ENCODE measurements around the gene PACS1. TPM values are rescaled to one million over a fixed set of nuclear protein-coding genes. Genes with fewer than 3 reads are reported as not detected.
"Not testable (repeated sequence)": the region's sequence is repeated elsewhere in the genome, so short reads cannot be mapped to it uniquely, and the experiment has no call there.

The PACS1 gene
- total and polyA plus RNA-seq, 9 donors, result 22.4 to 92.9 (median 73.9) TPM

DNA sequence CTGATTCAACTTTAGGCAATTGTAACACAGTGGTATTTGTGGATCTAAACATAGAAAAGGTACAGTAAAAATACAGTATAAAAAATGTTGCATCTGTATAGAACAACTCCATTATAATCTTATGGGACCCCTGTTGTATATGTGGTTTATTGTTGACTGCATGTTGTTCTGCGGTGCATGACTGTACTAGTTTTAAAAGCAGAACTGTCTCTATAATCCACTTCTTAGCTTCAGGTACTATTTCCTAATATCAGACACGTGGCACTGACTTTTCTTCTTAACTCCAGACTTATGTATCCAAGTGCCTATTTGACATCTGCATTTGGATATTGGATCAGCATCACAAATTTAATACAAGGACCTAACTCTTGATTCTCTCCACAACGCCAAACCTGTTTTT lies 41.1 kb downstream of the PACS1 start:
- intact Hi-C loops (cut with DNase I), result no loop called here
- peaks cover 6% of the 10 kb centered on the region for H3K4me1 ChIP-seq (ENCODE audit: insufficient read depth)
- 94 to 95% (median 95%) methylated on average over 3 of the region's 3 CpGs for WGBS, 3 donors
- TF ChIP-seq EP300 (IDR thresholded peaks at IDR 0.05) (no peak), POLR2A (IDR thresholded peaks at IDR 0.05) (no peak)
- TF ChIP-seq, protein P1, sequence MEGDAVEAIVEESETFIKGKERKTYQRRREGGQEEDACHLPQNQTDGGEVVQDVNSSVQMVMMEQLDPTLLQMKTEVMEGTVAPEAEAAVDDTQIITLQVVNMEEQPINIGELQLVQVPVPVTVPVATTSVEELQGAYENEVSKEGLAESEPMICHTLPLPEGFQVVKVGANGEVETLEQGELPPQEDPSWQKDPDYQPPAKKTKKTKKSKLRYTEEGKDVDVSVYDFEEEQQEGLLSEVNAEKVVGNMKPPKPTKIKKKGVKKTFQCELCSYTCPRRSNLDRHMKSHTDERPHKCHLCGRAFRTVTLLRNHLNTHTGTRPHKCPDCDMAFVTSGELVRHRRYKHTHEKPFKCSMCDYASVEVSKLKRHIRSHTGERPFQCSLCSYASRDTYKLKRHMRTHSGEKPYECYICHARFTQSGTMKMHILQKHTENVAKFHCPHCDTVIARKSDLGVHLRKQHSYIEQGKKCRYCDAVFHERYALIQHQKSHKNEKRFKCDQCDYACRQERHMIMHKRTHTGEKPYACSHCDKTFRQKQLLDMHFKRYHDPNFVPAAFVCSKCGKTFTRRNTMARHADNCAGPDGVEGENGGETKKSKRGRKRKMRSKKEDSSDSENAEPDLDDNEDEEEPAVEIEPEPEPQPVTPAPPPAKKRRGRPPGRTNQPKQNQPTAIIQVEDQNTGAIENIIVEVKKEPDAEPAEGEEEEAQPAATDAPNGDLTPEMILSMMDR (IDR thresholded peaks at IDR 0.05), result no peak
- H3K4me3 ChIP-seq, result no peak overlapping the region
- H3K9me3 ChIP-seq, result no peaks in the 10 kb centered on the region
- H3K27ac ChIP-seq, result no peak overlapping the region
- no peaks in the 10 kb centered on the region for H3K27me3 ChIP-seq
- DNase-seq, result no peak
- no peaks in the 10 kb centered on the region for H3K36me3 ChIP-seq

- WGBS, 3 donors, result 82 to 84% (median 84%) methylated on average over 9 of the region's 9 CpGs
Measured at GRCh38 chr11:66112041-66112491, 42.0 kb downstream of the PACS1 start.

DNA sequence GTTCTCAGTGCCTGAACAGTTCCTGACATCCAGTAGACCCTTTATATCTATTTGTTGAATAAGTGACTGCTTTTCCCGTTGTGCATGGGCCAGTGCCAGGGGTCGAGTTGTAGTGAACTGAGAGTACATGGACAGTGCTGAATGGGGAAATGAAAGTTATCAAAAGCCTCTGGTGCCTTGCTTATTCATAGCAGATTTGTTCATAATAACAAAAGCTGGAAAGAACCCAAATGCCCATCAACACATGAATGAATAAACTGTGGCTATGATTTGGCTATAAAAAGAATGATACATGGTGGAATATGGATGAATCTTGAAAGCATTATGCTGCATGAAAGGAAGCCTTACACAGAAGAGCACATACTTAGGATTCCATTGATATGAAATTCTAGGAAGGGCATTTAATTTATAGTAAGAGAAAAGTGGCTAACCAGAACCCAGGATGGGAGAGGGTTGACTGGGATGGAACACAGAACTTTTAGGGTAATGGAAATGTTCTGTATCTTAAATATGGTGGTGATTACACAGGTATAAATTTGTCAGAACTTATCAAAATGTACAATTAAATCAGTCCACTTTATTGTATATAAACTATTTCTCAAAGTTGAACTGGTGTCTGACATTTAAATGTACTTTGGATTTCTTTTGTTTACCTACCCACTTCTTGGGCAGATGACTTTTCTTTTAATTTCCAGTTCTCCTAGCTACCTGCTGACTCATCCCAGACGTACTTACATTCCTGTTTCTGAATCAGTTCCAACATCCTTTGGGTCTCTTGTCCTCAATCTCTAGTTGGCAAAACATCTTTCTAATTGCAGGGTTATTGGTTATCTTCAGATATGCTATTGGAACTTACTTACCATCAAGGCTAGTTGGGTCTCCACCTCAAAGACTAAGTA lies 42.8 kb downstream of the PACS1 start:
- DNase-seq, result no peak
- Histone ChIP-seq H3K4me1 (ENCODE audit: insufficient read depth) (peaks cover 6% of the 10 kb centered on the region), H3K27me3 (no peaks in the 10 kb centered on the region), H3K27ac (no peak overlapping the region), H3K4me3 (no peak overlapping the region), H3K36me3 (no peaks in the 10 kb centered on the region), H3K9me3 (no peaks in the 10 kb centered on the region)
- intact Hi-C loops (cut with DNase I), result no loop called here
- WGBS, 3 donors, result 9 to 12% (median 11%) methylated on average over 3 of the region's 3 CpGs
- TF ChIP-seq POLR2A (IDR thresholded peaks at IDR 0.05) (no peak), EP300 (IDR thresholded peaks at IDR 0.05) (no peak)
- TF ChIP-seq, protein P1 (IDR thresholded peaks at IDR 0.05), result no peak

More at GRCh38 chr11:66112041-66112491, 42.0 kb downstream of the PACS1 start:
- no peaks in the 10 kb centered on the region for H3K9me3 ChIP-seq
- H3K27me3 ChIP-seq, result no peaks in the 10 kb centered on the region
- DNase-seq, result no peak
- TF ChIP-seq, protein P1 (IDR thresholded peaks at IDR 0.05), result no peak
- no peak for TF ChIP-seq POLR2A (IDR thresholded peaks at IDR 0.05)
- no peak for TF ChIP-seq EP300 (IDR thresholded peaks at IDR 0.05)
- H3K36me3 ChIP-seq, result no peaks in the 10 kb centered on the region
- no peak overlapping the region for H3K4me3 ChIP-seq
- peaks cover 6% of the 10 kb centered on the region for H3K4me1 ChIP-seq (ENCODE audit: insufficient read depth)
- H3K27ac ChIP-seq, result no peak overlapping the region
- intact Hi-C loops (cut with DNase I), result no loop called here

- DNase-seq; intact Hi-C loops (cut with DNase I); H3K4me3 ChIP-seq; H3K27ac ChIP-seq; H3K27me3 ChIP-seq; H3K9me3 ChIP-seq; H3K36me3 ChIP-seq: not testable (repeated sequence)
- 6 to 45% (median 17%) methylated on average over 3 of the region's 3 CpGs for WGBS, 3 donors
- peaks cover 16% of the 10 kb centered on the region for H3K4me1 ChIP-seq (ENCODE audit: insufficient read depth)
Measured at GRCh38 chr11:66114957-66115356, 44.9 kb downstream of the PACS1 start.

Data from ovary (tissue), 9 donors.